GM19455 (cell line): ENCODE data around the gene SLC13A2.
"Not testable (repeated sequence)": the region's sequence is repeated elsewhere in the genome, so short reads cannot be mapped to it uniquely, and the experiment has no call there.

Experiments used
- ATAC-seq: cut with Tn5 transposase; IDR thresholded peaks from one replicate; pipeline ENCODE4 v1.9.1; 2021; ENCODE audit not compliant: unreplicated experiment

SLC13A2 gene

GRCh38 chr17:28513476-28513875 lies 40.0 kb downstream of the SLC13A2 start:
- no peak for ATAC-seq

GRCh38 chr17:28514561-28515002 lies 41.1 kb downstream of the SLC13A2 start:
- ATAC-seq = no peak

- ATAC-seq = no peak
Observed at GRCh38 chr17:28515518-28515917, 42.1 kb downstream of the SLC13A2 start.

- no peak for ATAC-seq
Observed at GRCh38 chr17:28518132-28518531, 44.7 kb downstream of the SLC13A2 start.

- ATAC-seq = no peak
Observed at GRCh38 chr17:28518578-28518977, 45.1 kb downstream of the SLC13A2 start.

GRCh38 chr17:28519236-28519635 lies 45.8 kb downstream of the SLC13A2 start:
- no peak for ATAC-seq

GRCh38 chr17:28520687-28521086 lies 47.2 kb downstream of the SLC13A2 start:
- ATAC-seq = no peak

GRCh38 chr17:28521311-28522085 lies 48.1 kb downstream of the SLC13A2 start:
- no peak for ATAC-seq

GRCh38 chr17:28522281-28522680 lies 48.8 kb downstream of the SLC13A2 start:
- not testable (repeated sequence) for ATAC-seq

- no peak for ATAC-seq
Observed at GRCh38 chr17:28523186-28523585, 49.7 kb downstream of the SLC13A2 start.

- ATAC-seq = no peak
Observed at GRCh38 chr17:28523876-28524275, 50.4 kb downstream of the SLC13A2 start.

- no peak for ATAC-seq
Observed at GRCh38 chr17:28524476-28525424, 51.3 kb downstream of the SLC13A2 start.

- no peak for ATAC-seq
Observed at GRCh38 chr17:28526381-28526780, 52.9 kb downstream of the SLC13A2 start.

GRCh38 chr17:28527181-28527681 lies 53.8 kb downstream of the SLC13A2 start:
- ATAC-seq = no peak

GRCh38 chr17:28527859-28528258 lies 54.4 kb downstream of the SLC13A2 start:
- no peak for ATAC-seq

- ATAC-seq = no peak
Observed at GRCh38 chr17:28528327-28529012, 55.0 kb downstream of the SLC13A2 start.

- no peak for ATAC-seq
Observed at GRCh38 chr17:28529013-28529400, 55.6 kb downstream of the SLC13A2 start.

GRCh38 chr17:28530250-28530649 lies 56.8 kb downstream of the SLC13A2 start:
- ATAC-seq = no peak

- ATAC-seq = no peak
Observed at GRCh38 chr17:28530926-28531325, 57.5 kb downstream of the SLC13A2 start.

- no peak for ATAC-seq
Observed at GRCh38 chr17:28532050-28532960, 58.9 kb downstream of the SLC13A2 start.
